DND-41 (cell line): ENCODE measurements around the gene DZIP3.

Experiments
- EZH2 ChIP-seq: IDR thresholded peaks from 3 replicates; pipeline ENCODE4 v1.6.1; 2012; ENCODE audit warnings: borderline replicate concordance, low read depth, mild to moderate bottlenecking, moderate library complexity, low read length, inconsistent platforms; ENCODE audit not compliant: severe bottlenecking
- TF ChIP-seq, protein P1 (sequence below): IDR thresholded peaks from 2 replicates; pipeline ENCODE4 v1.5.1; 2012; ENCODE audit warnings: borderline replicate concordance, low read length, moderate library complexity, mild to moderate bottlenecking; ENCODE audit not compliant: poor library complexity, severe bottlenecking; ENCODE audit errors: extremely low read depth

DNA sequence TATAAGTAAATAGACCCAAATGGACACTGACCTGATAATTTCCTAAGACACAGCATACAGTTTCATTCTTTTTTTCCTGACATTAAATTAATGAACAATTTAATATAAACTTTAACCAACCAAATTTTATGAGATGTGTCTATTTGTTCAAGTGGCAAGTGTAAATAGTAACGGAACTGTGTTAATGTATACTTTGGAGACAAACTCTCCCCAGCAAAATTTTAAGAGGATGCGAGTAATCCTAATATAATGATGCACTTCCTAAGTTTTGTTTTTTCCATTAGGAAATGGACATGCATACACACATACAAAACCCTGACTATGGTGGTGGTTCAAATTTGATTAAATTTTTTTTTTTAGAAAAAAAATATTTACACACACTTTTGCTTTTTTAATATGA, 40.6 kb upstream of the DZIP3 start:
- TF ChIP-seq, protein P1, sequence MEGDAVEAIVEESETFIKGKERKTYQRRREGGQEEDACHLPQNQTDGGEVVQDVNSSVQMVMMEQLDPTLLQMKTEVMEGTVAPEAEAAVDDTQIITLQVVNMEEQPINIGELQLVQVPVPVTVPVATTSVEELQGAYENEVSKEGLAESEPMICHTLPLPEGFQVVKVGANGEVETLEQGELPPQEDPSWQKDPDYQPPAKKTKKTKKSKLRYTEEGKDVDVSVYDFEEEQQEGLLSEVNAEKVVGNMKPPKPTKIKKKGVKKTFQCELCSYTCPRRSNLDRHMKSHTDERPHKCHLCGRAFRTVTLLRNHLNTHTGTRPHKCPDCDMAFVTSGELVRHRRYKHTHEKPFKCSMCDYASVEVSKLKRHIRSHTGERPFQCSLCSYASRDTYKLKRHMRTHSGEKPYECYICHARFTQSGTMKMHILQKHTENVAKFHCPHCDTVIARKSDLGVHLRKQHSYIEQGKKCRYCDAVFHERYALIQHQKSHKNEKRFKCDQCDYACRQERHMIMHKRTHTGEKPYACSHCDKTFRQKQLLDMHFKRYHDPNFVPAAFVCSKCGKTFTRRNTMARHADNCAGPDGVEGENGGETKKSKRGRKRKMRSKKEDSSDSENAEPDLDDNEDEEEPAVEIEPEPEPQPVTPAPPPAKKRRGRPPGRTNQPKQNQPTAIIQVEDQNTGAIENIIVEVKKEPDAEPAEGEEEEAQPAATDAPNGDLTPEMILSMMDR: no peak
- no peak for TF ChIP-seq EZH2
